ENCODE data around the gene MRPS18C.

DNA sequence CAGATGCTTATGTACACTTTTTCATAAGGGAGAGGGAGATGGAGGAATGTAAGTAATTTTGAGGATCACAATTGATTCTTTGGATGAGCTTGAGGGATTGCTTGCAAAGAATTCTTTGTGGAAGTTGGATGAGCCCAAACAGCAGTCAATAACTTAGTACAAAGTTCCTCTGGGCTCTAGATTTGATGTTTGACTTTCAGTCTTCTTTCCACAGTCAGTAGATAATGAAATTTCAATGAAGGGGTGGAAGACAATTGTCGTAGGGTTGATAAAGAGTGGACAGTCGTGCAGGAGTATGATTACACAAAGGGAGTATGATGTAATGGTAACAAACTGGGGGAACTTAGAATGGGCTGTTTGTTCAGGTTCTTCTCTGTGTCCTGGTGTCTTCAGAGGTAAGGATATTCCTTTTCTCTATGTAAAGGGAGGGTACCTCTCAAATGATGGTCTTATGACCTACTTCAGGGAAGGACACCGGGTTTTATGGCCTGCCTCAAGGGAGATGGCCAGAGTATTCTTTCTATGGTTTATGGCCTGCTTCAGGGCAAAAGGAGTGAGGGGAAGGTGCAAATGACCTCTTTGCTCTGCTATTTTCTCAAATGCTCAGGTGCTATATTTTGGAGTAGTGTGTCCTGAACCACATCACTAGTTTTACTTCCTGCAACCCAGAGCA is 30.7 kb downstream of the MRPS18C start:
- TF ChIP-seq POLR2AphosphoS5 (IDR thresholded peaks at IDR 0.05; ENCODE audit: control insufficient read depth, insufficient read depth, low read depth, low read length) (no peak), BRCA1 (IDR thresholded peaks at IDR 0.05) (no peak), BRCA1 (CRISPR knock-in tag; IDR thresholded peaks at IDR 0.05) (no peak), PHB (CRISPR knock-in tag; IDR thresholded peaks at IDR 0.05) (no peak), ATF7 (IDR thresholded peaks at IDR 0.05) (peak; percentile 94), MTA1 (IDR thresholded peaks at IDR 0.05; ENCODE audit: borderline replicate concordance) (no peak), USF2 (CRISPR knock-in tag; IDR thresholded peaks at IDR 0.05) (no peak), CTCF (IDR thresholded peaks at IDR 0.05 in 2 of 3, conservative IDR thresholded peaks at IDR 0.05 in 1 of 3; ENCODE audit: insufficient read depth in 2 of 3, low read depth in 1 of 3, low read length in 3 of 3) (no peak), SP1 (CRISPR knock-in tag; IDR thresholded peaks at IDR 0.05) (no peak), E2F4 (CRISPR knock-in tag; IDR thresholded peaks at IDR 0.05; ENCODE audit: low read depth) (no peak)
